ENCODE data around the gene PMAIP1.
A peak's percentile ranks its signal among the peaks of the same experiment; 100 is the strongest.

Gene PMAIP1

GRCh38 chr18:59942601-59943000 lies 42.8 kb downstream of the PMAIP1 start:
- DNase-seq (ENCODE audit: insufficient read length) (no peak), FAIRE-seq (no peak)
- no peak for TF ChIP-seq POLR2A (IDR thresholded peaks at IDR 0.05; ENCODE audit: low read depth, low read length)
- no peak for TF ChIP-seq POLR2AphosphoS5 (IDR thresholded peaks at IDR 0.05; ENCODE audit: low read depth, low read length)
- no peak for TF ChIP-seq TAF1 (IDR thresholded peaks at IDR 0.05; ENCODE audit: borderline replicate concordance, low read depth, low read length)

GRCh38 chr18:59945544-59945943 lies 45.7 kb downstream of the PMAIP1 start:
- FAIRE-seq: peak; percentile 46
- DNase-seq (ENCODE audit: insufficient read length): no peak
- TF ChIP-seq POLR2A (IDR thresholded peaks at IDR 0.05; ENCODE audit: low read depth, low read length): no peak
- TF ChIP-seq TAF1 (IDR thresholded peaks at IDR 0.05; ENCODE audit: borderline replicate concordance, low read depth, low read length): no peak
- TF ChIP-seq POLR2AphosphoS5 (IDR thresholded peaks at IDR 0.05; ENCODE audit: low read depth, low read length): no peak

GRCh38 chr18:59950215-59950944 lies 50.6 kb downstream of the PMAIP1 start:
- FAIRE-seq: peak; percentile 9
- DNase-seq (ENCODE audit: insufficient read length): no peak
- no peak for TF ChIP-seq TAF1 (IDR thresholded peaks at IDR 0.05; ENCODE audit: borderline replicate concordance, low read depth, low read length)
- TF ChIP-seq POLR2A (IDR thresholded peaks at IDR 0.05; ENCODE audit: low read depth, low read length): no peak
- no peak for TF ChIP-seq POLR2AphosphoS5 (IDR thresholded peaks at IDR 0.05; ENCODE audit: low read depth, low read length)

- no peak for DNase-seq (ENCODE audit: insufficient read length)
- TF ChIP-seq TAF1 (IDR thresholded peaks at IDR 0.05; ENCODE audit: borderline replicate concordance, low read depth, low read length): no peak
- TF ChIP-seq POLR2AphosphoS5 (IDR thresholded peaks at IDR 0.05; ENCODE audit: low read depth, low read length): no peak
- TF ChIP-seq POLR2A (IDR thresholded peaks at IDR 0.05; ENCODE audit: low read depth, low read length): no peak
- peak; percentile 44 for FAIRE-seq
Measured at GRCh38 chr18:59951591-59951990, 51.8 kb downstream of the PMAIP1 start.

GRCh38 chr18:59952283-59953007 lies 52.6 kb downstream of the PMAIP1 start:
- DNase-seq (ENCODE audit: insufficient read length) (no peak), FAIRE-seq (peak; percentile 57)
- TF ChIP-seq POLR2AphosphoS5 (IDR thresholded peaks at IDR 0.05; ENCODE audit: low read depth, low read length) (no peak), POLR2A (IDR thresholded peaks at IDR 0.05; ENCODE audit: low read depth, low read length) (no peak), TAF1 (IDR thresholded peaks at IDR 0.05; ENCODE audit: borderline replicate concordance, low read depth, low read length) (no peak)

Measured in GM12892 (cell line).